Activated T-helper 1 cell treated with anti-CD3 and anti-CD28 coated beads, Interleukin-12 subunit alpha, Interleukin-12 subunit beta, Interleukin-2, Interleukin-4 antibody, amounts not matched to agents 30 ng/mL and 10 ng/mL and 1 ng/mL, durations not matched to agents 14 hours and 24 hours and 36 hours (primary cell): ENCODE results near the gene ARNT2. TPM values are rescaled to one million over a fixed set of nuclear protein-coding genes. Genes with fewer than 3 reads are reported as not detected.

Source experiments
- DNase-seq: peaks from one replicate; pipeline ENCODE4 v3.0.0; 2021; ENCODE audit warnings: low spot score
- H3K27ac Mint-ChIP-seq: one replicate; pipeline ENCODE4 v1.8.0; 2021; ENCODE audit warnings: mild to moderate bottlenecking, mixed read lengths
- H3K27me3 Mint-ChIP-seq: one replicate; pipeline ENCODE4 v1.8.0; 2022; ENCODE audit warnings: mild to moderate bottlenecking, moderate library complexity, mixed read lengths; ENCODE audit not compliant: insufficient read depth
- H3K36me3 Mint-ChIP-seq: one replicate; pipeline ENCODE4 v1.8.0; 2021; ENCODE audit warnings: low read depth, mixed read lengths
- H3K4me1 Mint-ChIP-seq: one replicate; pipeline ENCODE4 v1.8.0; 2021; ENCODE audit warnings: low read depth, mixed read lengths
- H3K4me3 Mint-ChIP-seq: one replicate; pipeline ENCODE4 v1.8.0; 2021; ENCODE audit warnings: mild to moderate bottlenecking, moderate library complexity, mixed read lengths
- H3K9me3 Mint-ChIP-seq: one replicate; pipeline ENCODE4 v1.8.0; 2021; ENCODE audit warnings: mixed read lengths
- intact Hi-C: fragments of 100-400 bp; cut with micrococcal nuclease; formaldehyde crosslinking; loops from one replicate; pipeline ENCODE4 v1.15.1; 2024
- total RNA-seq: library from RNA; stranded (reverse); gene quantifications from 2 replicates; pipeline ENCODE4 v1.2.3, GENCODE V29; 2022

The ARNT2 gene
- total RNA-seq, 1 donor from 2014 or later, result 0.36 TPM

GRCh38 chr15:80605591-80606150 lies 201.5 kb downstream of the ARNT2 start:
- no peak for DNase-seq
- H3K9me3 Mint-ChIP-seq, result no peaks in the 10 kb centered on the region

GRCh38 chr15:80606511-80607071 lies 202.4 kb downstream of the ARNT2 start:
- Mint-ChIP-seq H3K36me3 (no peaks in the 10 kb centered on the region), H3K27ac (no peak overlapping the region), H3K4me3 (no peak overlapping the region), H3K9me3 (no peaks in the 10 kb centered on the region), H3K4me1 (no peaks in the 10 kb centered on the region), H3K27me3 (peaks cover 8% of the 10 kb centered on the region)
- intact Hi-C loops, result no loop called here
- DNase-seq, result no peak

More at GRCh38 chr15:80605591-80606150, 201.5 kb downstream of the ARNT2 start:
- Mint-ChIP-seq H3K36me3 (no peaks in the 10 kb centered on the region), H3K27ac (no peak overlapping the region), H3K27me3 (peaks cover 8% of the 10 kb centered on the region), H3K4me3 (no peak overlapping the region), H3K4me1 (no peaks in the 10 kb centered on the region)
- intact Hi-C loops, result no loop called here

- Mint-ChIP-seq H3K27ac (no peak overlapping the region), H3K4me3 (no peak overlapping the region), H3K36me3 (no peaks in the 10 kb centered on the region), H3K9me3 (no peaks in the 10 kb centered on the region), H3K4me1 (no peaks in the 10 kb centered on the region), H3K27me3 (peaks cover 6% of the 10 kb centered on the region)
- DNase-seq, result no peak
- intact Hi-C loops, result no loop called here
Measured at GRCh38 chr15:80607287-80607980, 203.3 kb downstream of the ARNT2 start.

GRCh38 chr15:80608688-80609087 lies 204.5 kb downstream of the ARNT2 start:
- Mint-ChIP-seq H3K4me1 (no peaks in the 10 kb centered on the region), H3K27ac (no peak overlapping the region), H3K9me3 (no peaks in the 10 kb centered on the region)

GRCh38 chr15:80609091-80609490 lies 204.9 kb downstream of the ARNT2 start:
- no peak for DNase-seq

More at GRCh38 chr15:80608688-80609087, 204.5 kb downstream of the ARNT2 start:
- Mint-ChIP-seq H3K27me3 (peaks cover 6% of the 10 kb centered on the region), H3K4me3 (no peak overlapping the region), H3K36me3 (no peaks in the 10 kb centered on the region)
- intact Hi-C loops, result no loop called here
- DNase-seq, result no peak

GRCh38 chr15:80609512-80609946 lies 205.3 kb downstream of the ARNT2 start:
- no peaks in the 10 kb centered on the region for H3K4me1 Mint-ChIP-seq
- no peaks in the 10 kb centered on the region for H3K36me3 Mint-ChIP-seq
- H3K9me3 Mint-ChIP-seq, result no peaks in the 10 kb centered on the region
- intact Hi-C loops, result no loop called here
- H3K27ac Mint-ChIP-seq, result no peak overlapping the region
- H3K4me3 Mint-ChIP-seq, result no peak overlapping the region
- peaks cover 6% of the 10 kb centered on the region for H3K27me3 Mint-ChIP-seq
- no peak for DNase-seq

More at GRCh38 chr15:80609091-80609490, 204.9 kb downstream of the ARNT2 start:
- intact Hi-C loops, result no loop called here
- no peaks in the 10 kb centered on the region for H3K36me3 Mint-ChIP-seq
- H3K27ac Mint-ChIP-seq, result no peak overlapping the region
- H3K4me3 Mint-ChIP-seq, result no peak overlapping the region
- H3K4me1 Mint-ChIP-seq, result no peaks in the 10 kb centered on the region
- H3K9me3 Mint-ChIP-seq, result no peaks in the 10 kb centered on the region
- peaks cover 6% of the 10 kb centered on the region for H3K27me3 Mint-ChIP-seq

- H3K4me1 Mint-ChIP-seq, result no peaks in the 10 kb centered on the region
- no peaks in the 10 kb centered on the region for H3K9me3 Mint-ChIP-seq
- H3K36me3 Mint-ChIP-seq, result no peaks in the 10 kb centered on the region
- H3K27ac Mint-ChIP-seq, result no peak overlapping the region
- peaks cover 3% of the 10 kb centered on the region for H3K27me3 Mint-ChIP-seq
- intact Hi-C loops, result no loop called here
- no peak overlapping the region for H3K4me3 Mint-ChIP-seq
- no peak for DNase-seq
Measured at GRCh38 chr15:80611543-80612080, 207.4 kb downstream of the ARNT2 start.

GRCh38 chr15:80612118-80612823 lies 208.1 kb downstream of the ARNT2 start:
- Mint-ChIP-seq H3K36me3 (no peaks in the 10 kb centered on the region), H3K27me3 (no peaks in the 10 kb centered on the region), H3K27ac (no peak overlapping the region), H3K9me3 (no peaks in the 10 kb centered on the region), H3K4me3 (no peak overlapping the region), H3K4me1 (no peaks in the 10 kb centered on the region)
- no peak for DNase-seq
- intact Hi-C loops, result no loop called here

- H3K9me3 Mint-ChIP-seq, result no peaks in the 10 kb centered on the region
- peaks cover 5% of the 10 kb centered on the region for H3K27me3 Mint-ChIP-seq
- intact Hi-C loops, result no loop called here
- no peak overlapping the region for H3K4me3 Mint-ChIP-seq
- no peaks in the 10 kb centered on the region for H3K36me3 Mint-ChIP-seq
- H3K4me1 Mint-ChIP-seq, result no peaks in the 10 kb centered on the region
- no peak for DNase-seq
- H3K27ac Mint-ChIP-seq, result no peak overlapping the region
Measured at GRCh38 chr15:80613762-80614365, 209.7 kb downstream of the ARNT2 start.

- intact Hi-C loops, result loop anchor here (5.0 kb wide), 1 partner anchor 162 kb away; the partner anchor contains the start of gene CEMIP
- no peak overlapping the region for H3K4me3 Mint-ChIP-seq
- no peaks in the 10 kb centered on the region for H3K4me1 Mint-ChIP-seq
- peaks cover 8% of the 10 kb centered on the region for H3K27me3 Mint-ChIP-seq
- H3K9me3 Mint-ChIP-seq, result no peaks in the 10 kb centered on the region
- DNase-seq, result no peak
- H3K36me3 Mint-ChIP-seq, result no peaks in the 10 kb centered on the region
- no peak overlapping the region for H3K27ac Mint-ChIP-seq
Measured at GRCh38 chr15:80614711-80615360, 210.7 kb downstream of the ARNT2 start.

- no peaks in the 10 kb centered on the region for H3K36me3 Mint-ChIP-seq
- no peak overlapping the region for H3K27ac Mint-ChIP-seq
- DNase-seq, result no peak
- peaks cover 8% of the 10 kb centered on the region for H3K27me3 Mint-ChIP-seq
- no peaks in the 10 kb centered on the region for H3K4me1 Mint-ChIP-seq
- no peak overlapping the region for H3K4me3 Mint-ChIP-seq
- H3K9me3 Mint-ChIP-seq, result no peaks in the 10 kb centered on the region
- intact Hi-C loops, result loop anchor here (5.0 kb wide), 1 partner anchor 162 kb away; the partner anchor contains the start of gene CEMIP
Measured at GRCh38 chr15:80615361-80615736, 211.2 kb downstream of the ARNT2 start.

GRCh38 chr15:80615783-80616391 lies 211.7 kb downstream of the ARNT2 start:
- no peak overlapping the region for H3K4me3 Mint-ChIP-seq
- no peak overlapping the region for H3K27ac Mint-ChIP-seq
- H3K9me3 Mint-ChIP-seq, result no peaks in the 10 kb centered on the region
- intact Hi-C loops, result loop anchor here (5.0 kb wide), 1 partner anchor 161 kb away; the partner anchor contains the start of gene CEMIP
- H3K4me1 Mint-ChIP-seq, result no peaks in the 10 kb centered on the region
- DNase-seq, result no peak
- no peaks in the 10 kb centered on the region for H3K36me3 Mint-ChIP-seq
- H3K27me3 Mint-ChIP-seq, result peaks cover 8% of the 10 kb centered on the region
